Loucy (cell line): ENCODE data around the gene SHISA6.

ENCODE experiments used
- H2AFZ ChIP-seq: fragments of 200-600 bp; sonication (generic); 2 replicates; pipeline ENCODE4 v1.6.0; 2016; ENCODE audit warnings: antibody characterized with exemption, mild to moderate bottlenecking, low read length, moderate library complexity
- H3F3A ChIP-seq: fragments of 200-600 bp; 2 replicates; pipeline ENCODE4 v1.6.0; 2016; ENCODE audit warnings: antibody characterized with exemption, low read depth, mild to moderate bottlenecking
- H3K27me3 ChIP-seq: fragments of 200-600 bp; sonication (generic); 2 replicates; pipeline ENCODE4 v1.6.1; 2014; ENCODE audit warnings: low read length, mild to moderate bottlenecking; ENCODE audit not compliant: insufficient read depth, poor library complexity, severe bottlenecking
- H3K36me3 ChIP-seq: fragments of 200-600 bp; sonication (generic); 2 replicates; pipeline ENCODE4 v1.6.1; 2016; ENCODE audit warnings: low read length; ENCODE audit not compliant: insufficient read depth
- H3K4me1 ChIP-seq: fragments of 200-600 bp; sonication (generic); 2 replicates; pipeline ENCODE4 v1.5.1; 2014; ENCODE audit warnings: low read length, mild to moderate bottlenecking; ENCODE audit not compliant: insufficient read depth, poor library complexity, severe bottlenecking
- H3K4me2 ChIP-seq: fragments of 200-600 bp; sonication (generic); 2 replicates; pipeline ENCODE4 v1.6.0; 2014; ENCODE audit warnings: antibody characterized with exemption, low read length, low read depth, mild to moderate bottlenecking; ENCODE audit not compliant: poor library complexity, severe bottlenecking
- H3K4me3 ChIP-seq: fragments of 200-600 bp; sonication (generic); 2 replicates; pipeline ENCODE4 v1.5.1; 2014; ENCODE audit warnings: low read length, mild to moderate bottlenecking, mixed read lengths; ENCODE audit not compliant: poor library complexity, severe bottlenecking
- H3K79me2 ChIP-seq: fragments of 200-600 bp; sonication (generic); 2 replicates; pipeline ENCODE4 v1.6.1; 2014; ENCODE audit warnings: low read length; ENCODE audit not compliant: insufficient read depth
- H3K9ac ChIP-seq: fragments of 200-600 bp; sonication (generic); 2 replicates; pipeline ENCODE4 v1.6.0; 2014; ENCODE audit warnings: mild to moderate bottlenecking, low read depth, low read length, moderate library complexity; ENCODE audit not compliant: poor library complexity, severe bottlenecking
- H3K9me2 ChIP-seq: fragments of 200-600 bp; sonication (generic); replicated peaks from 2 replicates; pipeline ENCODE4 v1.6.1; 2016; ENCODE audit warnings: low read depth, low read length, mixed read lengths
- H3K9me3 ChIP-seq: fragments of 200-600 bp; sonication (generic); 2 replicates; pipeline ENCODE4 v1.6.1; 2014; ENCODE audit warnings: mild to moderate bottlenecking, antibody characterized with exemption, low read length, low read depth; ENCODE audit not compliant: insufficient read depth
- H4K20me1 ChIP-seq: fragments of 200-600 bp; sonication (generic); 2 replicates; pipeline ENCODE4 v1.6.0; 2014; ENCODE audit warnings: antibody characterized with exemption, low read length, mild to moderate bottlenecking; ENCODE audit not compliant: insufficient read depth, poor library complexity, severe bottlenecking
- CTCF ChIP-seq: fragments of 200-600 bp; sonication (generic); conservative IDR thresholded peaks from 2 replicates; pipeline ENCODE4 v1.5.1; 2014; ENCODE audit warnings: mild to moderate bottlenecking, antibody characterized with exemption, low read length
- EZH2phosphoT487 ChIP-seq: fragments of 200-600 bp; IDR thresholded peaks from 2 replicates; pipeline ENCODE4 v1.6.1; 2018; ENCODE audit warnings: antibody characterized with exemption, mild to moderate bottlenecking, moderate library complexity, borderline replicate concordance

The SHISA6 gene

DNA sequence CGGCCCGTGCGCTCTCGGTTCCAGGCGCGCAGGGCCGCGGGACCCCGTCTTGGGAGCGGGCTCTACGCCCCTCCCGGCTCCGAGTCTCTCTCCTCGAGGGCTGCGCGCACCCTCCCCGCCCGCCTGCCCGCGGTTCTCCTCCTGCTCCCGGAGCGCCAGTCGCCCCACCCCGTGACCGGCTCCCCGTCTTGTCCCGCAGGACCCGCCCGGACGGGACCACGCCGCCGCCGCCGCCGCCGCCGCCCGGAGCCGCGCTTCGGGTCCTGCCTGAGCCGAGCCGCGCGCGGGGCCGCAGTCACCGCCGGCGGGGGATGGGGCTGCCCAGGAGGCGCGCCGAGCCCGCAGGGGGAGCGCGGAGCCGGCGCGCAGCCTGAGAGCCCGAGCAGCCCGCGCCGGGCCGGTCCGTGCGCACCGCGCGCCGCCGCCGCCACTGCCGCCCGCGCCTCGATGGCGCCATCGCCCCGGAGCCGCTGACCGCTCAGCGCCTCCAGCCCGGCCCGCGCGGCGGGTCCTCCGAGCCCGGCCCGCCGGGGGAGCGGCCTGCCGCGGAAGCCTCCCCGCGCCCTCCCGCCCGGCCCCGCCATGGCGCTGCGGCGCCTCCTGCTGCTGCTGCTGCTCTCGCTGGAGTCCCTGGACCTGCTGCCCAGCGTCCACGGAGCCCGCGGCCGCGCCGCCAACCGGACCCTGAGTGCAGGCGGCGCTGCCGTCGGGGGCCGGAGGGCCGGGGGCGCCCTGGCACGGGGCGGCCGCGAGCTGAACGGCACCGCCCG lies at the start of gene SHISA6:
Gene SHISA6 (plus strand): TSS at position 373 of the 770 bp plus-strand sequence.
- H4K20me1 ChIP-seq: no peaks in the 10 kb centered on the region
- H2AFZ ChIP-seq: no peak within 1 kb of the TSS
- H3F3A ChIP-seq: no peaks in the 10 kb centered on the region
- no peaks in the 10 kb centered on the region for H3K79me2 ChIP-seq
- H3K9me2 ChIP-seq: no peaks in the 10 kb centered on the region
- H3K36me3 ChIP-seq: no peaks in the 10 kb centered on the region
- H3K4me2 ChIP-seq: no peak within 1 kb of the TSS
- H3K9ac ChIP-seq: no peak within 1 kb of the TSS
- no peaks in the 10 kb centered on the region for H3K4me1 ChIP-seq
- H3K4me3 ChIP-seq: no peak within 1 kb of the TSS
- no peaks in the 10 kb centered on the region for H3K27me3 ChIP-seq
- H3K9me3 ChIP-seq: no peaks in the 10 kb centered on the region
- no peak for TF ChIP-seq EZH2phosphoT487
- TF ChIP-seq CTCF: no peak

DNA sequence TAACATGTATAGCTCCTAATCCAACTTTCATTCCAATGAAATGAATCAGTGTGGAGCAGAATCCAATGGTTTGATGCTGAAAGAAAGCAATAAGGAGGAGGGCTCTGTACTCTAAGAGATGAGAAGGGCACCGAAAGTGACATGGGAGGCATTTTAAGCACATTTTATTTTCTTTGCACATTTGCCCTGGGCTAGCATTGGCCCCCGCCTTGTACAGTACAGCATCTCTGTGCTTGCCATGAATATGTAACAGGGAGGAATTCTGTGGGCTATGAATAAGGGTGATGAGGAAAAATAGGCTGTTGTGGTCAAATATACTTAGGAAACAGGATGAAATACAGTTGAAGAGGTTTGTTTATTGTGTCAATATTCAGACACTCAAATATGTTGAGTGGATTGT lies 45.2 kb upstream of the SHISA6 start:
- no peak overlapping the region for H3K9ac ChIP-seq
- H2AFZ ChIP-seq: no peak overlapping the region
- no peaks in the 10 kb centered on the region for H3K4me1 ChIP-seq
- H3K27me3 ChIP-seq: no peaks in the 10 kb centered on the region
- H3K79me2 ChIP-seq: no peaks in the 10 kb centered on the region
- no peaks in the 10 kb centered on the region for H4K20me1 ChIP-seq
- H3F3A ChIP-seq: no peaks in the 10 kb centered on the region
- no peaks in the 10 kb centered on the region for H3K9me2 ChIP-seq
- no peak overlapping the region for H3K4me3 ChIP-seq
- no peak for TF ChIP-seq EZH2phosphoT487
- no peak for TF ChIP-seq CTCF
- no peak overlapping the region for H3K4me2 ChIP-seq
- no peaks in the 10 kb centered on the region for H3K9me3 ChIP-seq
- H3K36me3 ChIP-seq: no peaks in the 10 kb centered on the region

DNA sequence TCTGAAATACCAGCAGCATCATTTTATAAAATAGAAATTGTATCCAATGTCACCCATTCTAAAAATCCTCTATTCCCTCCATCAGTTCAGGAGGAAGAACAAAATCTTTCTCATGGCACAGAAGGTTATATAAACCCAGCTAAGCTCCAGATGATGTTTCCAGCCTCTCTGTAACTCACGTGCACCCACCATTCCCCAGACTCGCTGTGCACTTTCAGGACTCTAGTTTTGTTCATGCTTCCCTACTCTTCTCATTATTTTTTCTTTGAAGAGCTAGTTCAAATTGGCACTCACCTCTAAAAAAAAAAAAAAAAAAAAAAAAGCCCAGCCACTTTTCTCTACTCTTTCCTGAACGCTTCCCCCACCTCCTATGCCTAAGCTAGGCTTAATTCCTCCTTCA lies 36.0 kb upstream of the SHISA6 start:
- Histone ChIP-seq H3K4me3 (no peak overlapping the region), H3K4me2 (no peak overlapping the region), H2AFZ (no peak overlapping the region), H4K20me1 (no peaks in the 10 kb centered on the region), H3K27me3 (no peaks in the 10 kb centered on the region), H3K4me1 (no peaks in the 10 kb centered on the region), H3K36me3 (no peaks in the 10 kb centered on the region), H3K9me3 (no peaks in the 10 kb centered on the region), H3K79me2 (no peaks in the 10 kb centered on the region), H3F3A (no peaks in the 10 kb centered on the region), H3K9me2 (no peaks in the 10 kb centered on the region), H3K9ac (no peak overlapping the region)
- TF ChIP-seq CTCF: no peak
- TF ChIP-seq EZH2phosphoT487: no peak
